Erythroblast (primary cell): ENCODE measurements around the gene NDST4.

Experiments used
- DNase-seq, 2 experiments: peaks; one replicate each; lab custom pipeline; 2025; lab: John Stamatoyannopoulos, UW
- GATA1 ChIP-seq: IDR thresholded peaks from 2 replicates; pipeline ENCODE4 v1.6.1; 2011; ENCODE audit warnings: low read depth, mild to moderate bottlenecking, control low read depth, low read length, moderate library complexity
- POLR2A ChIP-seq: IDR thresholded peaks from 2 replicates; pipeline ENCODE4 v1.6.1; 2011; ENCODE audit warnings: mild to moderate bottlenecking, low read length

The NDST4 gene

GRCh38 chr4:115108850-115109249 is 4.6 kb downstream of the NDST4 start:
- no peak for DNase-seq

DNA sequence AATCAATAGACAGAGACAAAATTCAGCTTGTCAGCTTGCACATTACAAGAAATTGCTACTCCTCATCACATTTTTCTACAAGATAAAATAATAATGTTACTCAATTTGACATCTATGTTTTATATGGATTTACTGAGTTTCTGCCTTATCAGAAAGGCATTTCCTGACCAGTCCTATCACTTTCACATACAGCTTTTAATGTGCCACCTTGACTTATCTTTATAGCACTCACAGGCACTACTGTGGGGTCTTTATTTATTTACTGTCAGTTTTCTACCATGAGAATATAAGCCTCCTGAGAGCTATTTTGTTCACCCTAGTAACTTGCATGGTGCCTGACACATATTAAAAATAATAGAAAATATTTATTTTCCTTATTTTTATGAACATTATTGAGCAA is 6.0 kb downstream of the NDST4 start:
- DNase-seq, result no peak
- TF ChIP-seq POLR2A, result no peak
- TF ChIP-seq GATA1, result no peak

More at GRCh38 chr4:115108850-115109249, 4.6 kb downstream of the NDST4 start:
- TF ChIP-seq POLR2A (no peak), GATA1 (no peak)

- TF ChIP-seq GATA1 (no peak), POLR2A (no peak)
- no peak for DNase-seq
Observed at GRCh38 chr4:115101675-115102074, 11.7 kb downstream of the NDST4 start.

DNA sequence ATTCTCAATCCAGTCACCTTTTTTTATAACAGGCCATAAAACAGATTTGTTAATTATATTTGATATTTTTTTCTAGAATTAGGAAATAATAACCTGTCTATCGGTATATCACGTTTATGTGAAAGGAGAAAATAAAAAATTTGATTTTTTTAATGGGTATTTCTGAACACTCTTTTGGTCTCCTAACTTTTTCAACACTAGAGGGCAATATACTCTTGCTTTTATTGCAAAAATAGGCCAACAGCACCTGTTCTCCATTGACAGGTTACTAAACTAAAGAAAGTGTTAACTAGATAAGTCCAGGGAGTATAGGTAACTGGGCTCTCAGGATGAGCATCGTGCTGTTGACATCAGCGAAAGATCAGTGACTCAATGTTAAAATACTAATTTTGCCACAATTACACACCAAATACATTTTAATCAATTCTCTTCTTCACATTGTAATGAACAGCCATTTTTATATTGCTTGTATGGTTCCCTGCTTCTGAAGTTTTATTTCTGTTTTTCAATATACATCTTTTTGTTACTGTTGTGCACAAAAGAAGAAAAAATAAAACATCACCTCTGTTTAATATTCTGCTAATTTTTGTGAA is 22.8 kb downstream of the NDST4 start:
- DNase-seq, result peak; percentile 1 to 25

GRCh38 chr4:115082633-115083032 is 30.8 kb downstream of the NDST4 start:
- no peak for DNase-seq
- TF ChIP-seq GATA1, result no peak
- TF ChIP-seq POLR2A, result no peak

More for the DNA sequence above, 22.8 kb downstream of the NDST4 start:
- TF ChIP-seq GATA1 (no peak), POLR2A (no peak)

- TF ChIP-seq GATA1 (no peak), POLR2A (no peak)
- no peak for DNase-seq
Observed at GRCh38 chr4:115076691-115077090, 36.7 kb downstream of the NDST4 start.

GRCh38 chr4:115058533-115058932 is 54.9 kb downstream of the NDST4 start:
- DNase-seq, result no peak
- no peak for TF ChIP-seq GATA1
- TF ChIP-seq POLR2A, result no peak

DNA sequence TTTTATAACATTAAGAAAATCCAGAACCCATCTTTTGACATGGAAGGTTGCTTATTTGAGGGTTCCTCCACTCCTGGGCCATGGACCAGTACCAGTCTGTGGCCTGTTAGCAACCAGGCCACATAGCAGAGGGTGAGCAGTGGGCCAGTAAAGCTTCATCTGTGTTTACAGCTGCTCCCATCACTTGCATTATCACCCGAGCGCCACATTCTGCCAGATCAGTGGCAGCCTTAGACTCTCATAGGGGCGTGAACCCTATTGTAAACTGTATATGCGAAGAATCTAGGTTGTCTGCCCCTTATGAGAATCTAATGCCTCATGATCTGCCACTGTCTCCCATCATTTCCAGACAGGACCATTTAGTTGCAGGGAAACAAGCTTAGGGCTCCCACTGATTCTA is 58.6 kb downstream of the NDST4 start:
- DNase-seq, result no peak

GRCh38 chr4:115053313-115053712 is 60.1 kb downstream of the NDST4 start:
- no peak for DNase-seq
- TF ChIP-seq POLR2A, result no peak
- TF ChIP-seq GATA1, result no peak

More for the DNA sequence above, 58.6 kb downstream of the NDST4 start:
- TF ChIP-seq POLR2A (no peak), GATA1 (no peak)

DNA sequence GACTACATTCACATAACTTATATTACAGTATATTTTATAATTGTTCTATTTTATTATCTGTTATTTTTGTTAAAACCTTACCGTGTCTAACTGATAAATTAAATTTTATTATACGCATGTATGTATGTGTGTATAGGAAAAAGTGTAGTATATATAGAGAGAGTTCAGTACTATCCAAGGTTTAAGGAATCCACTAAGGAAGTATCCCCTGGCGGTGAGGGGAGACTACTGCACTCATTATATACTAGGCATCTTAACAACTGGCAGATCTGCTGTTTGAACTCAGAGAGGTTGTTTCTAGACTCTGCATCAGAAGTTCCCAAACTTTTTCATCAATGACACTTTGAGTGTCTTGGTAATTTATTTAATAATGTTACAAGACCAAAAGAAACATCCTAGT is 70.9 kb downstream of the NDST4 start:
- TF ChIP-seq POLR2A (no peak), GATA1 (no peak)
- DNase-seq, result no peak

DNA sequence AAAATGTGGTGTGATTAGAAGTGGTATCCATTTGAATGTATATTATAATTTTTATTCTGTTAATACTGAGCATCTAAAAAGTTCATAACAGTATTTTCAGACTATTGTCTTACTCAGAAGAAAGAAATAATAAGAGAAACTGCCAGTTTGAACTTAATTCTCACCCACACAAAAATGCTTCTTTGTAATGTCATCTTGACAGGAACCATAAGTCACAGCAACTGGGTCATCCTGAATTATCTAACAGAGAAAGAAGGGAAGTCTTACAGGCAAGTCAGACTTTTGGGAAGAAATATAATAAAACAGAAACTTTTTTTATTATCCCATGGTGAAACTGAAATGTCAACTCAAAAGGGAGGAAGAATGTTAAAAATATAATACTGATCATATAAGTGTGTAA is 83.1 kb downstream of the NDST4 start:
- no peak for DNase-seq
- TF ChIP-seq GATA1 (no peak), POLR2A (no peak)

DNA sequence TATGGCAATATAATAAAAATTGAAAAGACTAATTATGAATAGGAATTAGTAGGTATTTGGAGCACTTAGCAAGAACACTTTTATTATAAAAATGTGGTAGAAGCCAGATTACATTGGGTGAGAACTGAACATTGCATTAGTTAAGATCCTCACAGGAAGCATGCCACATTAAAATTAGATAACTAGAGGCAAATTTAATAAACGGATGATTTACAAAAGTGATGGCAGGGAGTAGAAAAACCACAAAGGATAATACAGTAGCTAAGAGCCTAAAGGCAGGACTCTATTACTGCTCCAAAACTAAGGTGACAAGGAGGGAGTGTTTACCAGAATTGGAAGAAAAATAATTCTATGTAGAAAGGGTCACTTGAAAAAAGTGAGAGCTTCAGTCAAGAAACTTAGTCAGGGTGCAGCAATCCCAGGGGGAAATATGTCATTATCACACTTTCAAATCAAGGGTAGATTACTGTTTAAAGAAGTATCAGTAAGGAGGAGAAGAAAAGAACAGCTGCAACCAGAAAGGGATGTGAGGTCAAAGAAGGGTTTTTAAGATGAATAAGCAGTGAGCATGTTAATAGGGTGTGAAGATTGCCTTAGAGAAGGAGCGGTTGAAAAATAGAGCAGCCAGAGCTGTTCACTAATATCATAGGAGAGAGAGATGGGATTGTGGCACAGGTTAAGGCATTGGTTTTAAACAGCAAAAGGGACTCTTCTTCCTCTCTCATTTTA is 84.6 kb downstream of the NDST4 start:
- TF ChIP-seq GATA1 (no peak), POLR2A (no peak)
- DNase-seq, result no peak

- TF ChIP-seq POLR2A, result no peak
- no peak for TF ChIP-seq GATA1
- DNase-seq, result no peak
Observed at GRCh38 chr4:114999880-115000279, 113.5 kb downstream of the NDST4 start.

DNA sequence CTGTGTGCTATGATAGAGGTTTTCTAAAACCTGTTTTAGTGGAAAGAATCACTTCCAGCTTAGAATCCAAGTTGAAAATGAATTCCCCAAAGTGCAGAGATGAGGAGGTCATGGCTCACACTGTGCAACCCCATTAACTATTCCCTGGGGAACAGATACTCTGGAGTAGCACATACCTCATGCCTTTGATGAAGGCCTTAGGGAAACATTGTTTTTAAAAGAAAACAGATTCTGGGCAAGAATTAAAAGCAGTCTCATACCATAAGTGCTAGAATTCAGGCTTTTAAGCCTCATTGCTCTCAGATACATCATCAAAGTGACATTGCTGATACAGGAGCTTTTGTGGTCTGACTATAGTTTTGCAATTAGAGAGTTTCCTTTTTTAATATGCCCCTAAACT is 115.1 kb downstream of the NDST4 start:
- DNase-seq, result no peak
- no peak for TF ChIP-seq POLR2A
- no peak for TF ChIP-seq GATA1

- TF ChIP-seq GATA1 (no peak), POLR2A (no peak)
- no peak for DNase-seq
Observed at GRCh38 chr4:114997576-114998247, 115.7 kb downstream of the NDST4 start.
